Effector memory CD4-positive, alpha-beta T cell (primary cell): ENCODE results near the gene LRCH1.

Experiments used
- DNase-seq, 3 donors: peaks; one replicate each; pipeline ENCODE4 v3.0.0-alpha.2; 2020
- H3K27ac ChIP-seq: 2 replicates; pipeline ENCODE4 v1.7.0; 2013; ENCODE audit warnings: mild to moderate bottlenecking, low read length, moderate library complexity; ENCODE audit not compliant: insufficient read depth, poor library complexity, severe bottlenecking
- H3K27me3 ChIP-seq: replicated peaks from 2 replicates; pipeline ENCODE4 v1.7.0; 2013; ENCODE audit warnings: mild to moderate bottlenecking, low read length; ENCODE audit not compliant: insufficient read depth, control insufficient read depth, poor library complexity, severe bottlenecking
- H3K36me3 ChIP-seq: 2 replicates; pipeline ENCODE4 v1.7.0; 2013; ENCODE audit warnings: mild to moderate bottlenecking, low read length, moderate library complexity; ENCODE audit not compliant: control insufficient read depth, insufficient read depth
- H3K4me1 ChIP-seq: 2 replicates; pipeline ENCODE4 v1.7.0; 2013; ENCODE audit warnings: low read length, mild to moderate bottlenecking; ENCODE audit not compliant: control insufficient read depth, insufficient read depth, poor library complexity, severe bottlenecking
- H3K4me3 ChIP-seq: 2 replicates; pipeline ENCODE4 v1.7.0; 2013; ENCODE audit warnings: low read length, low read depth, mild to moderate bottlenecking; ENCODE audit not compliant: insufficient read depth, poor library complexity, severe bottlenecking
- H3K9me3 ChIP-seq: 2 replicates; pipeline ENCODE4 v1.7.0; 2013; ENCODE audit warnings: mild to moderate bottlenecking, low read length, moderate library complexity; ENCODE audit not compliant: control insufficient read depth

LRCH1 gene

DNA sequence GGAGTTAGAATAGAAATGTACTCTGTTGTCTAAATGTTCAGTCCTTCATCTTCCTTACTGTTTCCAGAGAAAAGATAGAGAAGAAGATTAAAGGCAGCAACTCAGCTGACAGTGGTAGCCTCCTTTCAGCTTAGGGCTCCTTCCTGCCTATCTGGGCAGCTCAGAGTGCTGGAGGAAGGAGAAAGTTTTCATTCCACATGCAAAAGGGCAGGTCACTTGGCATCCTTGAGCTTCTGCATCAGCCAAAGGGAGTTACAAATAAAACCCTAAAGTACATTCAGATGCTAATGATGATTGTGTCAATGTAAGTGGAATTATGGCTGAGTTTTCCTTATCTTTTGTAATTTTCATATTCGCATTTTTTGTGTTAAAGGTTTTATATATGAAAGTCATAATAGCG, 185.1 kb downstream of the LRCH1 start:
- H3K36me3 ChIP-seq = peaks cover 3% of the 10 kb centered on the region
- H3K27me3 ChIP-seq = no peaks in the 10 kb centered on the region
- H3K27ac ChIP-seq = no peak overlapping the region
- no peaks in the 10 kb centered on the region for H3K4me1 ChIP-seq
- no peaks in the 10 kb centered on the region for H3K9me3 ChIP-seq
- no peak for DNase-seq
- H3K4me3 ChIP-seq = no peak overlapping the region

GRCh38 chr13:46738766-46739165, 185.8 kb downstream of the LRCH1 start:
- H3K27ac ChIP-seq = no peak overlapping the region
- no peaks in the 10 kb centered on the region for H3K27me3 ChIP-seq
- DNase-seq = no peak
- peaks cover 3% of the 10 kb centered on the region for H3K36me3 ChIP-seq
- H3K9me3 ChIP-seq = no peaks in the 10 kb centered on the region
- no peak overlapping the region for H3K4me3 ChIP-seq
- H3K4me1 ChIP-seq = no peaks in the 10 kb centered on the region

DNA sequence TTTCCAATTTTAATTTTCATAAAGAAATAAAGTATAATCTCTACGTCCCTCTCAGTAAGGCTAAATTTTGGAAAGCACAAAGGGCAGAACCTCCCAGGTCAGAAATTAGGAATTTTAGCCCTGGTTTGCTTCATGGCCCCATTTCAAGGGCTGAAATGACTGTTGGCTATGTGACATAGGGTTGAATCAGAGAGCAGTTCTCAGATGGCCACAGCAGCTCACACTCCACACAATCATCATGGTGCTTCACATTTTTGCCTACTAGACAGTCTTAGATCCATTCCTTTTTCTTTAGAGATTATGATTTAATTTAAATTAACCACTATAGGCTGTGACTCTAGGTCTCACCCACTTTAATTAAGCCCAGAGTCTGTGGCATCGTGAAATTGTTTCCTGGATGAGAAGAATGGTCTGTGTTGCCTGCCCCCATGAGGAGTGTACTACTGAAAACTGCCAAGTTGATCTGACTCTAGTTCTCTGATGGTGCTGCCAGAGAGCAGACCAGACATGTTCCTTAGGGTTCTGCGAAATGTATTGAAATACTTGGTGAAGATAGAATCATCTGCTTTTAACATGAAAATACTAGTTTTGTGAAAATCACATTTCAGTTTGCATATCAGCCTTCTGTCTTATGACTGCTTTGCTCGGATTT, 186.6 kb downstream of the LRCH1 start:
- Histone ChIP-seq H3K36me3 (peaks cover 3% of the 10 kb centered on the region), H3K9me3 (no peaks in the 10 kb centered on the region), H3K27ac (no peak overlapping the region), H3K4me3 (no peak overlapping the region), H3K4me1 (no peaks in the 10 kb centered on the region), H3K27me3 (no peaks in the 10 kb centered on the region)
- DNase-seq = no peak

- Histone ChIP-seq H3K9me3 (no peaks in the 10 kb centered on the region), H3K36me3 (no peaks in the 10 kb centered on the region), H3K4me1 (no peaks in the 10 kb centered on the region), H3K27ac (no peak overlapping the region), H3K4me3 (no peak overlapping the region), H3K27me3 (no peaks in the 10 kb centered on the region)
- no peak for DNase-seq
Measured at GRCh38 chr13:46743191-46743590, 190.2 kb downstream of the LRCH1 start.

- H3K4me1 ChIP-seq = no peaks in the 10 kb centered on the region
- no peaks in the 10 kb centered on the region for H3K27me3 ChIP-seq
- H3K27ac ChIP-seq = no peak overlapping the region
- H3K4me3 ChIP-seq = no peak overlapping the region
- no peaks in the 10 kb centered on the region for H3K36me3 ChIP-seq
- no peaks in the 10 kb centered on the region for H3K9me3 ChIP-seq
- no peak for DNase-seq
Measured at GRCh38 chr13:46745062-46745461, 192.1 kb downstream of the LRCH1 start.

DNA sequence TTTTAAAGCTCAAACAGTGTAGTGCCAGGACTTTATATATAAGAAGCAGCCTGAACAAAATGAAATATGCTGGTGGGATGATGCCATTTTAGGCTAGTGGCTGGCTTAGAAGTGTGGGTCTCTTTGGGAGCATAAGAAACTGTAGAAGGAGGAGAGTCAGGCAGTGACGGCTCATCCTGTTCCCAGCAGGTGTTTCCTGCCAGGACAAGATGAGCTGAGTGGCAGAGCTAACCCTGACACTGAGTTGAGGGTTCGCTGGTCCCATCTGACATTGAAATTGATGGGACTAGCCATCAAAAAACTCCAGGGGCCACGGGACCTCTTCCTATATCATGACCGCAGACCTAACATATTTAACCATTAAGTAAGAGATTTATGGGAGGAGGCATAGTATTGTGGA, 192.7 kb downstream of the LRCH1 start:
- Histone ChIP-seq H3K9me3 (no peaks in the 10 kb centered on the region), H3K27ac (no peak overlapping the region), H3K4me3 (no peak overlapping the region), H3K36me3 (no peaks in the 10 kb centered on the region), H3K4me1 (no peaks in the 10 kb centered on the region), H3K27me3 (no peaks in the 10 kb centered on the region)
- DNase-seq = no peak

DNA sequence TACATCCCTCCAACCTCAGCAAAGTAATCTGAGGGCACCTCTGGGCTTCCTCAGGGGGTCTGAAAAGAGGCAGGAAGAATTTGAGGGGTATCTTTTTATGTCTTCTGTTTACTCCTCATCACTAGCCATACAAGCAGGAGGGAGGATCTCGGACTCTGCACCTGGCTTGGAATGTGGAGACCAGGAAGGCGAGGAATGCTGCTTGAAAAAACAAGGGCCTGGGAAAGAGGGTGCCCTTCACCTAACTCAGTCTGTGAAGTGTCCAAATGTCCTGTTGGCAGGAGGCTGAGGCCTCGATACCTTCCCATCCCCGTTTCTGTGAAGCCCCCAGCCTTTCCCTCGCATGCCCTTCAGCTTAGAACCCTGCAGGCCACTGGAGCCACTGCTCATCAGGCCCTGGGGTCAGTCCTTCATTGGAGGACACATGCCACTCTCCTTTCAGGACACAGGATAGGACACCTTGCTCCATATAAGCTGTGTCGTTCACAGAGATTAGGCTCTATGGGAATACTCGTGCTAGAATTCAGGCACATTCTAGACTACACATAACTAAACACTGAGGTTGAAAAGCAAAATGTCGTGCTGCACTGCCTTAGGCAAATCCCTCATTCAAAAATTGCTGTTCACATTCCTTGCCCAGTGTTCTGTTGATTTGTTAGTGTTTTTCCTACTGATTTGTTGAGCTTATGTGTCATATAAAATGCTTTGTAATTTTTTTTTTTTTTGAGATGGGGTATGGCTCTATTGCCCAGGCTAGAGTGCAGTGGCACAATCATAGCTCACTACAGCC, 194.3 kb downstream of the LRCH1 start:
- Histone ChIP-seq H3K4me3 (no peak overlapping the region), H3K27me3 (no peaks in the 10 kb centered on the region), H3K4me1 (peaks cover 9% of the 10 kb centered on the region), H3K36me3 (no peaks in the 10 kb centered on the region), H3K9me3 (no peaks in the 10 kb centered on the region), H3K27ac (no peak overlapping the region)
- no peak for DNase-seq

GRCh38 chr13:46748300-46748699, 195.3 kb downstream of the LRCH1 start:
- Histone ChIP-seq H3K27me3 (no peaks in the 10 kb centered on the region), H3K27ac (no peak overlapping the region), H3K9me3 (no peaks in the 10 kb centered on the region), H3K4me3 (no peak overlapping the region), H3K36me3 (no peaks in the 10 kb centered on the region), H3K4me1 (peaks cover 9% of the 10 kb centered on the region)
- no peak for DNase-seq

DNA sequence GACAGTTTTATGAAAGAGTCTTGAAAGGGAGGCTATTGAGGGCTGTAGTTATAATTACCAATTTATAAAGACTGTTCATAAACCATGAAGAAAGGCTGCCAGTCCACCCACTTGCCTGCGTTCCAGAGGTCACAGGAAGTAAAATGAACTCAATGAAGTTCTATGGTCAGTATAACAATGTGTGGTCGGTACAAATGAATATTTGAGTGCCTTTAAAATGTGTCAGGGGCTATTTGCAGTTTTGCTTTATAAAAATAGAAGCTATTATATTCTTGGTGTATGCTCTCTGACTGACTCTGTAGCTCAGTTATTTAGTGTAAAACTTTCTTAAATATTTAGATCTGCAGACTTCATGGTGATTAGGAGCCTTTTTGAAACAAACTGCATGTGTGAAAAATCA, 197.0 kb downstream of the LRCH1 start:
- H3K4me1 ChIP-seq = peaks cover 9% of the 10 kb centered on the region
- H3K27me3 ChIP-seq = no peaks in the 10 kb centered on the region
- no peaks in the 10 kb centered on the region for H3K36me3 ChIP-seq
- H3K4me3 ChIP-seq = no peak overlapping the region
- no peaks in the 10 kb centered on the region for H3K9me3 ChIP-seq
- DNase-seq = no peak
- no peak overlapping the region for H3K27ac ChIP-seq

GRCh38 chr13:46751811-46752635, 199.1 kb downstream of the LRCH1 start:
- no peaks in the 10 kb centered on the region for H3K36me3 ChIP-seq
- H3K27ac ChIP-seq = no peak overlapping the region
- peak; percentile 8 to 25 (median 22) for DNase-seq
- no peak overlapping the region for H3K4me3 ChIP-seq
- H3K27me3 ChIP-seq = no peaks in the 10 kb centered on the region
- peaks cover 9% of the 10 kb centered on the region for H3K4me1 ChIP-seq
- H3K9me3 ChIP-seq = no peaks in the 10 kb centered on the region
